ENCODE data around the gene FRMD4A. TPM values are rescaled to one million over a fixed set of nuclear protein-coding genes. Genes with fewer than 3 reads are reported as not detected.
"Not testable (repeated sequence)": the region's sequence is repeated elsewhere in the genome, so short reads cannot be mapped to it uniquely, and the experiment has no call there.

FRMD4A gene
- total and polyA plus RNA-seq, 7 donors, result 3.0 to 27.8 (median 14.4) TPM

DNA sequence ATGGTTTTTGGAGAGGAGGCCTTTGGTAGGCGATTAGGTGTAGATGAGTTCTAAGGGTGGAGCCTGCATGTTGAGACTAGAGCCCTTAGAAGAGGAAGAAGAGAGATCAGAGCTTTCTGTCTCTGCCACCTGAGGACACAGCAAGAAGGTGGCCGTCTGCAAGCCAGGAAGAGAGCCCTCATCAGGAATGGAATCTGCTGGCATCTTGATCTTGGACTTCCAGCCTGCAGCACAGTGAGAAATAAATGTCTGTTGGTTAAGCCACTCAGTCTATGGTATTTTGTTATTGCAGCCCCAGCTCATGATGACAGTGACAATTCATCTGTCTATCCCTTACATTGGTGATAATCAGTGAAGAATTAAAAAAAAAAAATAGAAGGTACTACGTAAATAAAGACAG, 408.8 kb downstream of the FRMD4A start:
- 52 to 64% methylated on average over 3 of the region's 3 CpGs for WGBS, 2 donors
- TF ChIP-seq POLR2AphosphoS5 (IDR thresholded peaks at IDR 0.05) (no peak), EP300 (IDR thresholded peaks at IDR 0.05) (no peak), POLR2A (IDR thresholded peaks at IDR 0.05) (no peak)
- TF ChIP-seq, protein P1, sequence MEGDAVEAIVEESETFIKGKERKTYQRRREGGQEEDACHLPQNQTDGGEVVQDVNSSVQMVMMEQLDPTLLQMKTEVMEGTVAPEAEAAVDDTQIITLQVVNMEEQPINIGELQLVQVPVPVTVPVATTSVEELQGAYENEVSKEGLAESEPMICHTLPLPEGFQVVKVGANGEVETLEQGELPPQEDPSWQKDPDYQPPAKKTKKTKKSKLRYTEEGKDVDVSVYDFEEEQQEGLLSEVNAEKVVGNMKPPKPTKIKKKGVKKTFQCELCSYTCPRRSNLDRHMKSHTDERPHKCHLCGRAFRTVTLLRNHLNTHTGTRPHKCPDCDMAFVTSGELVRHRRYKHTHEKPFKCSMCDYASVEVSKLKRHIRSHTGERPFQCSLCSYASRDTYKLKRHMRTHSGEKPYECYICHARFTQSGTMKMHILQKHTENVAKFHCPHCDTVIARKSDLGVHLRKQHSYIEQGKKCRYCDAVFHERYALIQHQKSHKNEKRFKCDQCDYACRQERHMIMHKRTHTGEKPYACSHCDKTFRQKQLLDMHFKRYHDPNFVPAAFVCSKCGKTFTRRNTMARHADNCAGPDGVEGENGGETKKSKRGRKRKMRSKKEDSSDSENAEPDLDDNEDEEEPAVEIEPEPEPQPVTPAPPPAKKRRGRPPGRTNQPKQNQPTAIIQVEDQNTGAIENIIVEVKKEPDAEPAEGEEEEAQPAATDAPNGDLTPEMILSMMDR (IDR thresholded peaks at IDR 0.05), result no peak
- H3K4me1 ChIP-seq, result no peaks in the 10 kb centered on the region

DNA sequence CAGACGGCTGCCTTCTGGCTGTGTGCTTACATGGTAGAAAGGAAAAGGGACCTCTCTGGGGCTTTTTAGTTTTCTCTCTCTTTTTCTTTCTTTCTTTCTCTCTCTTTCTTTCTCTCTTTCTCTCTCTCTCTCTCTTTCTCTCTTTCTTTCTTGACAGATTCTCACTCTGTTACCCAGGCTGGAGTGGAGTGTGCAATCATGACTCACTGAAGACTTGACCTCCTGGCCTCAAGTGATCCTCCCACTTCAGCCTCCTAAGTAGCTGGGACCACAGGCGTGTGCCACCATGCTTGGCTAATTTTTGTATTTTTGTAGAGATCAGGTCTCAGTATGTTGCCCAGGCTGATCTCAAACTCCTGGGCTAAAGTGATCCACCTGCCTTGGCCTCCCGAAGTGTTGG, 409.6 kb downstream of the FRMD4A start:
- H3K4me3 ChIP-seq; intact Hi-C loops (cut with DNase I); H3K27me3 ChIP-seq; H3K9me3 ChIP-seq; H3K27ac ChIP-seq; H3K4me1 ChIP-seq; DNase-seq; H3K36me3 ChIP-seq: not testable (repeated sequence)
- WGBS, 2 donors, result 77% methylated on average over 3 of the region's 3 CpGs

More for the DNA sequence above, 408.8 kb downstream of the FRMD4A start:
- intact Hi-C loops (cut with DNase I), result no loop called here
- Histone ChIP-seq H3K4me3 (no peak overlapping the region), H3K9me3 (no peaks in the 10 kb centered on the region), H3K27ac (no peak overlapping the region), H3K36me3 (no peaks in the 10 kb centered on the region), H3K27me3 (no peaks in the 10 kb centered on the region)
- no peak for DNase-seq

GRCh38 chr10:13920465-13920864, 410.3 kb downstream of the FRMD4A start:
- Histone ChIP-seq H3K27ac (no peak overlapping the region), H3K27me3 (no peaks in the 10 kb centered on the region), H3K4me3 (no peak overlapping the region), H3K4me1 (no peaks in the 10 kb centered on the region), H3K36me3 (no peaks in the 10 kb centered on the region), H3K9me3 (no peaks in the 10 kb centered on the region)
- intact Hi-C loops (cut with DNase I), result no loop called here
- 29 to 30% methylated on average over 3 of the region's 3 CpGs for WGBS, 2 donors
- TF ChIP-seq EP300 (IDR thresholded peaks at IDR 0.05), result no peak
- no peak for TF ChIP-seq POLR2AphosphoS5 (IDR thresholded peaks at IDR 0.05)
- no peak for TF ChIP-seq POLR2A (IDR thresholded peaks at IDR 0.05)
- TF ChIP-seq, protein P1 (IDR thresholded peaks at IDR 0.05), result no peak
- no peak for DNase-seq

DNA sequence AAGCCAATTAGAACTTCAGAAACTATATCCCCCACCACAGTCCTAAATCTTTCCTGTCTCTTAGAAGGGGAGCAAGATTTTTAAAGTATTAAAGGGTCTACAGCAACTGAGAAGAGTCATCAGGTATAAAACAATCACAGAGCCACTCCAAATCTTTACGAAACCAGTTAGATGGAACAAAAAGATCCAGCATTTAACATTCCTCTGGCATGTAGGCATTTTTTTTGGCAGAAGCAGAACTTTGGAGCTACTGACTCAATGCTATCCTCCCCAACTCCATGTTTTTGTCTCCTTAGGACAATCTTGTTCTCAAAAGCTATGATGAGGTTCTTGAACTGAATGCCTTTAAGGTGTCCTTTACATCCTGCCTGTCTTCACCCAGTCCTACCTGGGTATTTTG, 410.7 kb downstream of the FRMD4A start:
- no peaks in the 10 kb centered on the region for H3K36me3 ChIP-seq
- H3K9me3 ChIP-seq, result no peaks in the 10 kb centered on the region
- no peak for DNase-seq
- H3K4me3 ChIP-seq, result no peak overlapping the region
- TF ChIP-seq, protein P1 (IDR thresholded peaks at IDR 0.05), result no peak
- no peak for TF ChIP-seq EP300 (IDR thresholded peaks at IDR 0.05)
- intact Hi-C loops (cut with DNase I), result no loop called here
- H3K4me1 ChIP-seq, result no peaks in the 10 kb centered on the region
- H3K27me3 ChIP-seq, result no peaks in the 10 kb centered on the region
- WGBS, 2 donors, result 92 to 94% methylated on average over 1 of the region's 1 CpG
- no peak overlapping the region for H3K27ac ChIP-seq

GRCh38 chr10:13917791-13918190, 412.9 kb downstream of the FRMD4A start:
- H3K4me3 ChIP-seq, result no peak overlapping the region
- no peak for DNase-seq
- WGBS, 2 donors, result 54 to 82% methylated on average over 3 of the region's 3 CpGs
- no peaks in the 10 kb centered on the region for H3K27me3 ChIP-seq
- no peaks in the 10 kb centered on the region for H3K4me1 ChIP-seq
- H3K36me3 ChIP-seq, result no peaks in the 10 kb centered on the region
- H3K9me3 ChIP-seq, result no peaks in the 10 kb centered on the region
- intact Hi-C loops (cut with DNase I), result no loop called here
- H3K27ac ChIP-seq, result no peak overlapping the region
- TF ChIP-seq POLR2A (IDR thresholded peaks at IDR 0.05) (no peak), POLR2AphosphoS5 (IDR thresholded peaks at IDR 0.05) (no peak), EP300 (IDR thresholded peaks at IDR 0.05) (no peak)
- TF ChIP-seq, protein P1 (IDR thresholded peaks at IDR 0.05), result no peak
